ENCODE results near the gene ELP2. TPM values are rescaled to one million over a fixed set of nuclear protein-coding genes. Genes with fewer than 3 reads are reported as not detected.

Gene ELP2
- total and polyA plus RNA-seq, 4 donors: 31.4 to 257 (median 56.9) TPM

- Histone ChIP-seq H3K27ac (ENCODE audit: low read depth in 1 of 2, low read length in 1 of 2) (no peak overlapping the region), H3K9ac (ENCODE audit: insufficient read depth in 1 of 2, low read length in 2 of 2) (no peak overlapping the region), H3K4me1 (ENCODE audit: control insufficient read depth in 5 of 5, insufficient read depth in 5 of 5, low read length in 5 of 5) (peaks cover 0 to 17% (median 8%) of the 10 kb centered on the region in 5 donors), H3K36me3 (ENCODE audit: control insufficient read depth in 4 of 4, insufficient read depth in 4 of 4, low read length in 4 of 4) (no peaks in the 10 kb centered on the region), H3K27me3 (ENCODE audit: control insufficient read depth in 3 of 3, insufficient read depth in 3 of 3, low read length in 2 of 3) (peaks cover 0 to 12% (median 0%) of the 10 kb centered on the region in 3 donors), H3K4me3 (no peak overlapping the region), H3K9me3 (ENCODE audit: control insufficient read depth in 4 of 4, insufficient read depth in 3 of 4, low read length in 3 of 4) (no peaks in the 10 kb centered on the region)
- 92 to 94% methylated on average over 6 of the region's 6 CpGs for WGBS, 2 donors
- DNase-seq: no peak
- TF ChIP-seq CTCF (IDR thresholded peaks at IDR 0.05; ENCODE audit: control extremely low read depth, extremely low read depth): no peak
- no peak for ATAC-seq (ENCODE audit: insufficient read depth, low FRiP score)
Measured at GRCh38 chr18:36183033-36183432, 53.3 kb downstream of the ELP2 start.

GRCh38 chr18:36183987-36184386, 54.3 kb downstream of the ELP2 start:
- TF ChIP-seq CTCF (IDR thresholded peaks at IDR 0.05; ENCODE audit: control extremely low read depth, extremely low read depth): no peak
- no peak overlapping the region for H3K9ac ChIP-seq (ENCODE audit: insufficient read depth in 1 of 2, low read length in 2 of 2)
- ATAC-seq (ENCODE audit: insufficient read depth, low FRiP score): no peak
- peaks cover 0 to 21% (median 8%) of the 10 kb centered on the region in 5 donors for H3K4me1 ChIP-seq (ENCODE audit: control insufficient read depth in 5 of 5, insufficient read depth in 5 of 5, low read length in 5 of 5)
- no peak overlapping the region for H3K27ac ChIP-seq (ENCODE audit: low read depth in 1 of 2, low read length in 1 of 2)
- H3K9me3 ChIP-seq (ENCODE audit: control insufficient read depth in 4 of 4, insufficient read depth in 3 of 4, low read length in 3 of 4): no peaks in the 10 kb centered on the region
- 90 to 94% methylated on average over 2 of the region's 2 CpGs for WGBS, 2 donors
- H3K4me3 ChIP-seq: no peak overlapping the region
- peaks cover 0 to 19% (median 1%) of the 10 kb centered on the region in 3 donors for H3K27me3 ChIP-seq (ENCODE audit: control insufficient read depth in 3 of 3, insufficient read depth in 3 of 3, low read length in 2 of 3)
- H3K36me3 ChIP-seq (ENCODE audit: control insufficient read depth in 4 of 4, insufficient read depth in 4 of 4, low read length in 4 of 4): no peaks in the 10 kb centered on the region
- no peak for DNase-seq

GRCh38 chr18:36185157-36185556, 55.5 kb downstream of the ELP2 start:
- H3K4me3 ChIP-seq: no peak overlapping the region
- no peak overlapping the region for H3K9ac ChIP-seq (ENCODE audit: insufficient read depth in 1 of 2, low read length in 2 of 2)
- TF ChIP-seq CTCF (IDR thresholded peaks at IDR 0.05; ENCODE audit: control extremely low read depth, extremely low read depth): no peak
- H3K27ac ChIP-seq (ENCODE audit: low read depth in 1 of 2, low read length in 1 of 2): no peak overlapping the region
- no peaks in the 10 kb centered on the region for H3K9me3 ChIP-seq (ENCODE audit: control insufficient read depth in 4 of 4, insufficient read depth in 3 of 4, low read length in 3 of 4)
- H3K27me3 ChIP-seq (ENCODE audit: control insufficient read depth in 3 of 3, insufficient read depth in 3 of 3, low read length in 2 of 3): peaks cover 0 to 19% (median 3%) of the 10 kb centered on the region in 3 donors
- no peak for DNase-seq
- H3K4me1 ChIP-seq (ENCODE audit: control insufficient read depth in 5 of 5, insufficient read depth in 5 of 5, low read length in 5 of 5): peaks cover 0 to 17% (median 1%) of the 10 kb centered on the region in 5 donors
- no peak for ATAC-seq (ENCODE audit: insufficient read depth, low FRiP score)
- WGBS, 2 donors: 96% methylated on average over 3 of the region's 3 CpGs
- no peaks in the 10 kb centered on the region for H3K36me3 ChIP-seq (ENCODE audit: control insufficient read depth in 4 of 4, insufficient read depth in 4 of 4, low read length in 4 of 4)

- ATAC-seq (ENCODE audit: insufficient read depth, low FRiP score): no peak
- no peak for DNase-seq
- Histone ChIP-seq H3K27ac (ENCODE audit: low read depth in 1 of 2, low read length in 1 of 2) (no peak overlapping the region), H3K4me3 (no peak overlapping the region), H3K4me1 (ENCODE audit: control insufficient read depth in 5 of 5, insufficient read depth in 5 of 5, low read length in 5 of 5) (peaks cover 0 to 17% (median 0%) of the 10 kb centered on the region in 5 donors), H3K36me3 (ENCODE audit: control insufficient read depth in 4 of 4, insufficient read depth in 4 of 4, low read length in 4 of 4) (no peaks in the 10 kb centered on the region), H3K9ac (ENCODE audit: insufficient read depth in 1 of 2, low read length in 2 of 2) (no peak overlapping the region), H3K27me3 (ENCODE audit: control insufficient read depth in 3 of 3, insufficient read depth in 3 of 3, low read length in 2 of 3) (peaks cover 0 to 19% (median 3%) of the 10 kb centered on the region in 3 donors), H3K9me3 (ENCODE audit: control insufficient read depth in 4 of 4, insufficient read depth in 3 of 4, low read length in 3 of 4) (no peaks in the 10 kb centered on the region)
- TF ChIP-seq CTCF (IDR thresholded peaks at IDR 0.05; ENCODE audit: control extremely low read depth, extremely low read depth): no peak
- WGBS, 2 donors: 84 to 88% methylated on average over 18 of the region's 18 CpGs
Measured at GRCh38 chr18:36185901-36186460, 56.3 kb downstream of the ELP2 start.

All from lung (tissue), 12 donors.